LoVo (cell line): ENCODE measurements around the gene PLXNA4.

Source experiments
- DNase-seq: peaks from one replicate; pipeline ENCODE4 v3.0.0-alpha.2; 2016; ENCODE audit warnings: low spot score

Gene PLXNA4

DNA sequence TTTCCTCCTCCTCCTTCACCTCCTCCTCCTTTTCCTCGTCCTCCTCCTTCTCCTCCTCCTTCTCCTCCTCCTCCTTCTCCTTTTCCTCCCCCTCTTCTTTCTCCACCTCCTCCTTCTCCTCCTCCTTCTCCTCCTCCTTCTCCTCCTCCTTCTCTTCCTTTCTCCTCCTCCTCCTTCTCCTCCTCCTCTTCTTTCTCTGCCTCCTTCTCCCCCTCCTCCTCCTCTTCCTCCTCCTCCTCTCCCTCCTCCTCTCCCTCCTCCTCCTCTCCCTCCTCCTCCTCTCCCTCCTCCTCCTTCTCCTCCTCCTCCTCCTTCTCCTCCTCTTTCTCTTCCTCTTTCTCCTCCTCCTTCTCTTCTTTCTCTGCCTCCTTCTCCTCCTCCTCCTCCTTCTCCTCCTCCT is 13.6 kb downstream of the PLXNA4 start:
- DNase-seq: no peak

DNA sequence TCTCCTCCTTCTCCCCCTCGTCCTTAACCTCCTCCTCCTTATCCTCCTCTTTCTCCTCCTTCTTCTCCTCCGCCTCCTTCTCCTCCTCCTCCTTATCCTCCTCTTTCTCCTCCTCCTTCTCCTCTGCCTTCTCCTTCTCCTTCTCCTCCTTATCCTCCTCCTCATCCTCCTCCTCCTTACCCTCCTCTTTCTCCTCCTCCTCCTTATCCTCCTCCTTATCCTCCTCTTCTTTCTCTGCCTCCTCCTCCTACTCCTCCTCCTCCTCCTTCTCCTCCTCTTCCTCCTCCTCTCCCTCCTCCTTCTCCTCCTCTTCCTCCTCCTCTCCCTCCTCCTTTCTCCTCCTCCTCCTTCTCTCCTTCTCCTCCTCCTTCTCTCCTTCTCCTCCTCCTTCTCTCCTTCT is 14.5 kb downstream of the PLXNA4 start:
- DNase-seq: no peak

DNA sequence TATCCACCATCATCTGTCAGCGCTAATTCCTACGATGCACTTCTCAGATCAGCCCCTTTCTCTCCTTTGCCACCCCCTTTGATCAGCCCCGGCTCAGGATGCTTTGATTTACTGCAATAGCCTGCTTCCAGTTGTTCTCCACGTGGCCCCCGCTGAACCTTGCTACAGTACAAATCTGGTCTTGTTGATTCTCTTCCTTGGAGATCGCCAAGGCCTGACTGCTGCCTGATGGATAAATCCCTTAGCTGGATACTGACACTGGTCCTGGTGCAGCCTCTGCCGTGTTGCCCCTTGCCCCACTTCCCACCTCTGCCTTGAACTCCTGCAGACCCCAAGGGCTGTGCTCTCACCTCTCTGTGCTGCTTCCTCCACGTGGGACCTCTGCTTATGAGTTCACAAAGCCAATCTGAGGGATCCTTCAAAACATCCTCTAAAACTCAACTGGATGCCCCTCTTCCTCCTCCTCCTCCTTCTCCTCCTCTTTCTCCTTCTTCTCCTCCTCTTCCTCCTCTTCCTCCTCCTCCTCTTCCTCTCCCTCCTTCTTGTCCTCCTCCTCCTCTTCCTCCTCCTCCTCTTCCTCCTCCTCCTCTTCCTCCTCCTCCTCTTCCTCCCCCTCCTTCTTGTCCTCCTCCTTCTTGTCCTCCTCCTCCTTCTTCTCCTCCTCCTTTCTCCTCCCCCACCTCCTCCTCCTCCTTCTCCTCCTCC is 15.3 kb downstream of the PLXNA4 start:
- no peak for DNase-seq

DNA sequence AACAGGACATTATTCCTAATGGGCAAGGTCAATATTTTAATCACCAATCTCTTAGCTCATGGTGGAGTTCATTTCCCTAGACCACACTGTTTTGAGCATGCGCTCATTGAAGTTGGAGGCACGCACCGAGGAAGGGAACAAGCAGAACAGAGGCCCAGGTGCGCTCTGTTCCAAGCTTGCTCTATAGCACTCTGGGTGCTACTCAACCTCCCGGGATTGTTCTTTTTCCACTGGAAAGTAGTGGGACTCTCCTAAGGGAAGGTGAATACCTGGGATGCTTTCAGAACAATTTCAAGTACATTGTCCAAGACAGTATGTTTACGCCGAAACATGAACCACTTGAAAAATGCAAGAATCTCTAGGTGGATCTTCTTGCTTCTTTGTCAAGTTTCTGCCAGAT is 16.2 kb downstream of the PLXNA4 start:
- DNase-seq: no peak

DNA sequence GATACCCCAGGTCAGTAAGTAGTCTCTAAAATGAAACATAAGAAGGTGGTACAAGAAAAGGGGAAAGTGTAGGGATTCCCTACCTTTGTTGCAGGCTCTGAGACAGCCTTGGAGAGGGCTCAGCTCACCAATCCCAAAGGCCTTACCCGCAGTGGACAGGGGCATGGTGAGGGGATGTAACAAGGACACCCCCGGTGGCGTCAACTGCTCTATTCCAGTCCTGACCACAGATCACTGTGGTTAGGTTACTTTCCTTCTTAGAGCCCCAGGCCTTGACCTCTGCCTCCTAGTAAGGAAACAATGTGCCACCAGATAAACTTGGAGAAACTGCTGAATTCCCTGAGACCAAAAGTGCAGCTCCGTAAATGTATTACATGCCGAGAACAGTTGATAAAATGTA is 17.5 kb downstream of the PLXNA4 start:
- DNase-seq: no peak

DNA sequence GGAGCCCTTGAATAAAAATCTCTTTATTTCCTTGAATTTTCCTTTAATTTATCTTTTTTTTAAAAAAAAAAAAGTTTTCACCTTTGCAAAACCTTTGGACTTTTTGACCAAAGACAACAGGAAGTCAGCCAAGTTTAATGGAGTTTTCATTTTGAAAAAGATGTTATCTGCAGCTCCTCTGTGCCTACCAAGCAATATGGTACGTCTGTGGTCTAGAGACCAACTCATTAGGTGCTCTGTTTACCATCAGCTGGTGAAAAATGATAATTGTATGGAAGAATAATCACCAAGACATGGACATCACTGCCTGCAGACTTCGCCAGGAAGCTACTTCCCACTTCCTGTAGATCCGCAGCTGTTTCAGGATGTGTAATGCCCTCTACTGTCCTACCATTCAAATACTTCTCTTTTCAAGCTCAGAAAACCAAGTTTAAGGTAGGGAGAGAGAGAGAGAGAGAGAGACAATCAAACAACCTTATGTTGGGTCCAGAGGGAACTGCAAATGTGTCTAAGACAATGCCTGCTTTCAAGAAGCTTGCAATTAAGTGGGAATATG is 18.7 kb downstream of the PLXNA4 start:
- no peak for DNase-seq

DNA sequence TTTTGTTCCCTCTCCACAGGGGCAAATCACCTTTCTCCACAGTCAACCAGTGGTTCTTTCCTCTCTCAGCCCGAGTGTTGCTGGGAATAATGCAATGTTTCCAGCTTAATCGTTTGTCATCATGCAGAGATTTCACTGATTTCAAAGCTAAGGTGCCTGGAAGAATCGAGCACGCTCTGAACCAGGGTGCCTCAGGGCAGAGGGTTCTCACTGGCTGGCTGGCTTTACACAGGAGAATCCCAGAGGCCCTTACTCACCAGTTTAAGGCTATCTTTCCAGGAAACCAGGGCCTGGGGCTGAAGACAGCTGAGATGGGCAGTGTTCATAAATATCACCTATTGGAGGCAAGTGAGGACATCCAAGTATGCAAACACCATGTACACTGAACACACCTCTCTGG is 21.8 kb downstream of the PLXNA4 start:
- DNase-seq: no peak

DNA sequence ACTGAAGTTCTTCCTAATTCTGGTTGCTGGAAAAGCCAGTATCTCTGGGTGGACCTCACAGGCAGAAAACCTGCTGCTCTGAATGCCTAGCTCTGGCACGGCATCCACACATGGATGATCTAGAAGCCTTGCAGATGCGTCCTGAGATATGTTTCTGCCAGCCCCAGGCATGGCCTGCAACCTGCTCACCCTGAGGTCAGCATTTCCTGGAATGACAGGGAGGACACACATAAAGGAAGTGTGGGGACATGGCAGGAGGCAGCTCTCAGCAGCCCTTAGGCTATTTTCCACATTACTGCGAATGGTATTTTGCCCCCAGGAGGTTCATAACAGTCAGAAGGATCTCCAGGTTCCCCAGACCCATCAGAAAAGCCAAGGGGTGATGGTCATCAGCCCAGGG is 23.2 kb downstream of the PLXNA4 start:
- DNase-seq: no peak

DNA sequence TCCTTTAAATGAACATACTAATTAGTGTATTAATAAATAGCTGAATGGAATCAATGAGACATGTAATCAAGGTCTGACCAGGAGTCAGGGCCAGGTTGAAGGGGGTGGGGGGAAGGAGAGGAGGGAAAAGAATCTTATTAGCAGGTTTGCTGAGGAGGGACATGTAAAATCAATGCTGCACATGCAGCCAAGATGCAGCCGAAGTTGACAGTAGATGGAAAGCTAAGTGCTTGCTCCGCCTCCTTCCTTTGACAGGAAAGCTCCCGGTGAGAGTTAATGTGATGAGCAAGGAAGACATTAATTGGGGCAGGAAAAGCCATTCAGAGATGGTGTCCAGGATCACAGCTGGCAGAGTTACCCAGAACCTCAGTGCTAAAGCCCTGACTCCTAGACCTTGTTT is 24.4 kb downstream of the PLXNA4 start:
- DNase-seq: no peak

DNA sequence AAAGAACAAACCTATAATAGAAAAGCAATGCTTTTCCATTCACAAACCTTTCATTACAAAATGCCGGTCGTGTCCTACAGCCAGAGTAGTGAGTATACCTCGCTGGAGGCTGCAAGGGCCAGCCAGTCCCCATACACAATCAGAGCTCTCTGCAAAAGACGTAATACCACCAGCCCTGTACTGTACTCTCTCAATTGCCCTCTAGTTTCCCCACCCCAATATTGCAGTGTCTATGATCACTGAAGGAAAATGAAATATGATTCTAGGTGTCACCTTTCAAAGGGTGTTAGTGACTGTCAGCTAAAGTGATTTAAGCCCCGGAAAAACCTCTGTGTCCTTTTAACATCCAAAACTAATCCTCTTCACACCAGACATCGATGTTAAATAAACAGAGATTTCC is 24.8 kb downstream of the PLXNA4 start:
- no peak for DNase-seq

DNA sequence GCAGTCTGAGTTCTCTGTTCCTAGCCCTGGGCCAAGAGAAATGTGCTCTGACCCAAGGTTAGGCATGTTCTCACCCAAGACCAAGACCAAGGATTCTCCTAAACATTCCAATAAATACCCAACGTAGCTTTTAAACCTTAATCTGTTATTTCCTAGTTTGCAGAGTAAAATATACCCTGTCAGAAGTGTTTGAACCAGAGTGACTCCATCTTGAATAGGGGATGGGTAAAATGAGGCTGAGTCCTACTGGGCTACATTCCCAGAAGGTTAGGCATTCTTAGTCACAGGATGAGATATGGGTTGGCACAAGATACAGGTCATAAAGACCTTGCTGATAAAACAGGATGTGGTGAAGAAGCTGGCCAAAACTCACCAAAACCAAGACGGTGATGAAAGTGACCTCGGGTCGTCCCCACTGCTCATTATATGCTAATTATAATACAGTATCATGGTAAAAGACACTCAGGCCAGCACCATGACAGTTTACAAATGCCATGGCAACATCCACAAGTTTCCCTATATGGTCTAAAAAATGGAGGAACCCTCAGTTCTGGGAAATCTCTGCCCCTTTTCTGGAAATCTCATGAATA is 27.7 kb downstream of the PLXNA4 start:
- no peak for DNase-seq

DNA sequence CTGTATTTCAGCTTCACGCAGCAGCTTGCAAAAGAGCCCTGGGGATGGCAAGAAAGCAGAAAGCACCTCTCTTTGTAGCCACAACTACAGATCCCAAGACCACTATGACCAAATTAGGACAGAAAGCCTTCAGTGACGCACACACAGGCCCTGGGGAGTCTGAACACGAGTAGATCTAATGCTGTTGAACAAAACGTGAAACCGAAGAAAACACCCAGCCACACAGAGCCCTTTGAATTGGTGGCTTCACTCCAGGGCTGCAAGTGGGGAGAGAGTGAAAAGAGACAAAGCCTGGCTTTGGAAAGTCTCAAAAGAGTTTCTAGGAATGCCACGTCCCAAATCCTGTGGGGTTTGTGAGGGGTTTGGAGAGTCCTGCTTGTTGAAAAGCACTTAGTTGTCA is 28.4 kb downstream of the PLXNA4 start:
- no peak for DNase-seq

DNA sequence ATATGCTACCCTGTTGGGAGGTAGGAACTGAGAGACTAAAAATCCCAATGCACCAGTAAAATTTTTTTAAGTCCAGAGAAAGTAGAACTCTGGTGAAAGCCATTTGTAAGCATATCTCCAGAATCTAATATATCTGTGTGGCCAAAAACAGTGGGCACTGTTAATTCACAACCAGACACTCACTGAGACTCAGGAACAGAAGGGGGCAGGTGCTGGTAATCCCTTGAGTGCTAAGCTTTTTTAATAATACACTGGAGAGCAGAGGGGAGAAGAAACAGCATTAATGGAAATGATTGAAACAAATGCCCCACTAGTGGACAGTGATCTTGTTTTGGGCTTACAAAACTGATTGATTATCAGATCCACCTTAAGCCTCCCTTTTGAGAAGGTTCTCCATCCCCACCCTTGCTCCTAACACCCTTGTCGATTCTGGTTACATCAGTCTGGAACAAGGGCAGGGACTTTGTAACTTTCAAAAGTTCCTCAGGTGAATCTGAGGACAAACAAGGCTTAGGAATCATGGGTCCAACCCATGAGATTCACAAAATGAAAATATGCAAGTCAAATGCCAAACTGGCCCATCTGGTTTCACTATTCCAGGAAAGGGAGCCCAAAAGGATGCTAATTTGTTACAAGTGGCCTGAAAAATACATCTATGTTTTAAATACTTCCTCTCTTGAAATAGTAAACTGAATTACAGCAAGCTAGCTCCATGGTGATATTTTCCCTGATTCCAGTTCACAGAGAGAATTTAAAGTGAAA is 29.7 kb downstream of the PLXNA4 start:
- no peak for DNase-seq

DNA sequence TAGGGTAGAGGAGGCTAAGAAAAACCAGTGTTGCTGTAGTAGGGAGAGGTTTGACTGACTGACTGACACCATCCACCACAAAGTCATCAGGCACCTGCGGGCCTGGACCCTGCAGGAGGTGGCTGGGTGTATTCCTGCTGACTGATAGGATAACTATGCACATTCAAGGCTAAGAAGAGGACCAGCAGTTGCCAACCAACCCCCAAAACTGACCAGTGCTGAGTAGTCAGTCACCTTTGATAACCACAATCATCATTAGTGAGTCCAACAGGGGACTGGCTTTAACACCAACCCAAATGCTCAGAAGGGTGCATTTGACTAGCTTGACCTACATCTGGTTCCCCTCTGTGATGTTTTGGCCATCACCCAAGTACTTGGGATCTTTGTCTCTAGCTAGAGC is 30.5 kb downstream of the PLXNA4 start:
- DNase-seq: no peak

DNA sequence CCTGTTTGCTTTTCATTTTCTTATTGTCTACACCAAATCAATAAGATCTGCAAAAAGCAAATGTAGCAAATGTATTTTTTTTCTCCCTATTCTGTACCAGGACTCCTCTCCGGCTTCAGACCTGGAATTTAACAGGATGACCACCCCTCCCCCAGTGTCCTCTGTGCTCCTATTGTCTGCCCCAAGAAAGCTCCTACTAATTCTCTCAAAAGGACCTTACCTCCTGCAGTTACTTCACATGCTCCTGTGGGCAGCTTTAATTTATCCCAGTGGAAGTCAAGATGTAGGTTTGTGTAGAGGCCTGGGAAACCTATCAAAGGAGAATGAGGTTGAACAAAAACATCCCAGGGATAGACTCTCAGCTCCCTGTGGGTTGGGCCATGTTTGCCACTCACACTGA is 31.3 kb downstream of the PLXNA4 start:
- DNase-seq: no peak

DNA sequence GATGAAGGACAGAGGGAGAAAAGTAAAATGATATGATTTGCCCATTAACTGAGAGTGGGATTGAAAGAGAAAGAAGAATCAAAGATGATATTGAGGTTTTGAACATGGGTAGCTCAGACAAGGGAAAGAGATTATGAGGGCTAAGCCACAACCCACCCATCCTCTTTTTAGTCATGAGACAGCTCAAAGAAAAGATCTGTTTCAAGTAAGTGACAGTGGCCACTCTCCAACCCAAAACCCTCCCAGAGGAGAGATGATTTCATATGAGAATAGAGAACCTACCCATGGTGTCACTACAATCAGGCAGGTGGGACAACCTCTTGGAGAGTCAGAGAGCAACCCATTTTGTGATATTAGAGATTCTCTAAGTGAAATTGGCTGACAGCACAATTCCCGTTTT is 32.2 kb downstream of the PLXNA4 start:
- no peak for DNase-seq

DNA sequence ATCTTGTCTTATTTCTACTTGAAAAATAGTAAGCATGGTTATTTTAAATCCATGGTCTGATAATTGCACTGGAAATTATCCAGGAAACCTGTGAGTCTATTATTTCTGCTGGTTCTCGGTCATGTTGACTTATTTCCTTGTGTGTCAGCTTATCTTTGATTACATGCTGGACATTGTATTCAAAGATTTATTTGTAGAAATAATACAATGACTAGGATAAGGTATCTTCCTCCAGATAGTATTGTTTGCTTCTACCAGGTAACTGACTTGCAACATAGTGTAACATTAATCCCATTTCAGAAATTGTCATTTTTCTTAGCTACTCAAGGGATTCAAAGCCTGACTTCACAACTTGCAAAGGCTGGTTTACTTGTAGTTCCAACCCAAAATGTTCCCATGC is 33.4 kb downstream of the PLXNA4 start:
- no peak for DNase-seq

DNA sequence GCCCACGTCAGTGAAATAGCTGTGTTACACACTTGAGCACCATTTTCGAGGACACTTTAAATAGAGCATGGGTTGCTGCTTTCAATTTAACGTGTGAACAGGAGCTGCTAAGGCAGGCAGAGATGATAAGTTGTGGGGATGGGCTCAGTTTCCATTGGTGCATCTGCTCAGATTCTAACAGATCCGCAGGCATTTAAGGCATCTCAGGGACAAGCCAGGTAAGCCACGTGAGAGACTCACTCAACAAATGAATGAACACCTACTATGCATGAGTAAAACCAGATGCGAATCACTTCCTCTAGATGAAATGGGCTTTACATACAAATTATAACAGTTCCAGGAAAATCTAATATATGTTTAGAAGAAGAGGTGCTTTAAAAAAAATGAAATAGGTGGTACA is 34.6 kb downstream of the PLXNA4 start:
- no peak for DNase-seq

DNA sequence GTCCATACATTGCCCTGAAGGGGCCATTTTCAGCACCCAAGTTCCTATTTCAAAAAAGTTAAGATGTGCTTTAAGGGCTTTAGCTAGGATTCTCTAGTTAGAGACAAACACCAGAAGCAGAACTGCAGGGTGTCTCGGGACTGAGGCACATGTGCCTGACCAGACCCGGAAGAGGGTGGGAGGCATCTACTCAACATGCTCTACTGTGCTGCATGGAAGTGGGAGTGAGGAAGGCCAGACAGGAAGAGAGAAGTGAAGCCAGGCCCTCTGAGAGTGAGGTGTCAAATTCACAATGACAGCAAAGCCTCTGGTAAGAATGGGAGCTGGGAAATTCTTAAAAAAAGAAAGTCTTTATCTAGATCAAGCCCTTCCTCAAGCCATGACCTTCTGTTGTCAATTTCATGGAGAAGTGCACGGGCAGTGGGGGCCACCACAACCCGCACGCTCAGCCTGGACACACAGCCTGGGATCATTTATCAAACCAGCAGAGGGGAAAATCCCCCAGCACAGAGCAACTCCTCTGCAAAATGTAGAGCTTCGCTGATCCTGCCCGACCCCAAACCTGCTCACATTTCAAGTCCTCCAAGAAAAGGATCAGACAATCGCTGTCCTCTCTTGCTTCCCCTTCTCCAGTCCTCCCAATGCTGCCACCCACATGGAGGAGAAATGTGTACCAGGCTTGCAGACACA is 38.7 kb downstream of the PLXNA4 start:
- DNase-seq: no peak

DNA sequence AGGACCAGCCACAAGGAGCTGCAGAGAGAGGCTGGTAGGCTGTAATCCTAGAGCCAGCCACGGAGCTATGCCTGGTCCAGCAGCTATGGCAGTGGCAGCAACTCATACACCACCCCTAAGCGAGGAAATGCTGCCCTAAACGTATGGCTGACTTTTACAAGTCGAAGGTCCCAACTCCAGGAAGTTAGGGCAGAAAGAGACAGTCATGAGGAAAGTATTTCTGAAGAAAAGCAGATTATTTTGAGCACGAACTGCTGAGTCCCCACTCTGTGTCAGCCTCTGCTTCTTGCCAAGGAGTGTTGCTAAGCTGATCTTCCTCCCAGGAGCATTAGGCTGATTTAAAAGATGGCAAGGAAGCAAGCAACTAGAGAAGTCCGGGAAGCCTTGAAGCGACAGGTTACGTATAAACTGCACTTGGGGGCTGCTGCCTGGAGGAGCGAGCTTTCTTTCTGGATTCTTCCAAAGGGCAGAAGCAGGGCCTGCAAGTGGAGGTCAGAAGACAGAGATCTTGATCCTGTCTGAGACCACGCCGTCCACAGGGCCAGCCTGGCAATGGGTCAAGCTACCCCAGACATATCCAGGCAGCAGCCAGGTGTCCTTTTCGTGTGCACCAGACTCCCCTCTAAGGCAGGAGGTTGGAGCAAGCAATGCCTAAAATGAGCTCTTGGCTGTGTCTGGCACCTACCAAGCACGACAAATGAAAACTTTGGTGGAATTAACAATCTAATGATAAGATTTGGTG is 39.4 kb downstream of the PLXNA4 start:
- DNase-seq: no peak

DNA sequence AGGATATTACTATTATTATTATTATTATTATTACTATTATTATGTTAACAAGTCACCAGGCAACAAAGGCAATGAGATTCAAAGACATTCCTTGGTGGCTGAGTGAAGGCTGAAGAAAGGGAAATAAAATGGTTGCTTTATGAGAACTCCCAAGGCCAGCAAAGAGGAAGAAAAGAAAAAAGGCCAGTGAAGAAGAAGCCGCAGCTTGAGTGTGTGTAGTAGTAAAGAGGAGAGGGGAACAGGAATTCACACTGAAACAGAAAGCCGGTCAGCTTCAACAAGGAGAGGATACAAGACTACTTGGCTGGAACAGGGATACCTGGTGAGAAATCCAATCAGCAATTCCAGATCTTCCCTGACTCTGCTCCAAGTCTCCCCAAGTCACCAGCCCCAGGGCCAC is 42.4 kb downstream of the PLXNA4 start:
- no peak for DNase-seq

DNA sequence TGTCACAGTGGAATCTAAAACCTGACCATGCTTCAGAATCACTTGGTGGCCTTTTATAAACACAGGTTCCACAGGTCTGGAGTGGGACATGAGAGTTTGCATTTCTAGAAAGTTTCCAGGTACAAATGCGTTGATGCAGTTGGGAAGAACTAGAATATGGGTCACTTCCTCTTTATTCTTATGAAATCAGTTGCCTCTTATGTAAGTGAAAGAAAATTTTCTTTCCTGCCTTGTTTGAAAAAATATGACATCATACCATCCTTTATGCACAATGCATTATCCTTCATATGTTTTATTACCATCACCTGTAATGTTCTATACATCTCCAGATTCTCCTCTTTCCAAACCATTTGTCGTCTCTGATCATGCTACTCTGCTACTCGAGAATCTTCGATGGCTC is 44.0 kb downstream of the PLXNA4 start:
- DNase-seq: no peak
